Neural progenitor cell (in vitro differentiated cells): ENCODE measurements around the gene LRRTM3.

ENCODE experiments used
- CTCF ChIP-seq: fragments of 200-600 bp; sonication (generic); IDR thresholded peaks from 2 replicates; pipeline ENCODE4 v1.5.1; 2017; ENCODE audit warnings: antibody characterized with exemption, mild to moderate bottlenecking
- EZH2 ChIP-seq: fragments of 200-600 bp; sonication (generic); IDR thresholded peaks from 2 replicates; pipeline ENCODE4 v1.6.1; 2017; ENCODE audit warnings: antibody characterized with exemption, mild to moderate bottlenecking, moderate library complexity

GRCh38 chr10:66964946-66965345 is 39.1 kb downstream of the LRRTM3 start:
- TF ChIP-seq CTCF = no peak
- TF ChIP-seq EZH2 = no peak
